PFSK-1 (cell line): ENCODE measurements around the gene LRCH3.

Experiments
- FOXP2 ChIP-seq: optimal IDR thresholded peaks from 2 replicates; pipeline ENCODE3; 2011; ENCODE audit warnings: borderline replicate concordance, control low read depth, inconsistent platforms; ENCODE audit not compliant: insufficient read depth; ENCODE audit errors: extremely low read length, extremely low read depth
- POLR2AphosphoS5 ChIP-seq: IDR thresholded peaks from 2 replicates; pipeline ENCODE4 v1.6.1; 2012; ENCODE audit warnings: low read depth, mild to moderate bottlenecking, control low read depth, low read length, moderate library complexity
- REST ChIP-seq, 2 experiments: IDR thresholded peaks; 2 replicates each; pipeline versions ENCODE4 v1.6.1 to v1.8.0; 2011 to 2012; ENCODE audit warnings: low read depth in 2 of 2, low read length in 2 of 2, control low read depth in 1 of 2, inconsistent platforms in 1 of 2, mild to moderate bottlenecking in 1 of 2, moderate library complexity in 1 of 2; ENCODE audit not compliant: insufficient read depth in 1 of 2
- SIN3A ChIP-seq: IDR thresholded peaks from 2 replicates; pipeline ENCODE4 v1.6.1; 2012; ENCODE audit warnings: mild to moderate bottlenecking, low read length, moderate library complexity, borderline replicate concordance; ENCODE audit not compliant: insufficient read depth
- TAF1 ChIP-seq: IDR thresholded peaks from 2 replicates; pipeline ENCODE4 v1.6.1; 2012; ENCODE audit warnings: low read length, control low read depth, borderline replicate concordance; ENCODE audit not compliant: insufficient read depth

The LRCH3 gene

GRCh38 chr3:197846491-197846890 lies 55.4 kb downstream of the LRCH3 start:
- no peak for TF ChIP-seq SIN3A
- TF ChIP-seq FOXP2 = no peak
- TF ChIP-seq REST (IDR thresholded peaks at IDR 0.05; ENCODE audit: insufficient read depth in 1 of 2, low read depth in 2 of 2, low read length in 2 of 2) = no peak
- no peak for TF ChIP-seq POLR2AphosphoS5
- no peak for TF ChIP-seq TAF1

GRCh38 chr3:197847866-197848401 lies 56.9 kb downstream of the LRCH3 start:
- TF ChIP-seq TAF1 (no peak), FOXP2 (no peak), REST (IDR thresholded peaks at IDR 0.05; ENCODE audit: insufficient read depth in 1 of 2, low read depth in 2 of 2, low read length in 2 of 2) (no peak), SIN3A (no peak), POLR2AphosphoS5 (no peak)

- TF ChIP-seq FOXP2 = no peak
- TF ChIP-seq TAF1 = no peak
- TF ChIP-seq REST (IDR thresholded peaks at IDR 0.05; ENCODE audit: insufficient read depth in 1 of 2, low read depth in 2 of 2, low read length in 2 of 2) = no peak
Measured at GRCh38 chr3:197854596-197855343, 63.7 kb downstream of the LRCH3 start.

GRCh38 chr3:197855571-197855970 lies 64.5 kb downstream of the LRCH3 start:
- TF ChIP-seq SIN3A = no peak
- no peak for TF ChIP-seq POLR2AphosphoS5
- no peak for TF ChIP-seq REST (IDR thresholded peaks at IDR 0.05; ENCODE audit: insufficient read depth in 1 of 2, low read depth in 2 of 2, low read length in 2 of 2)
- TF ChIP-seq FOXP2 = no peak
- TF ChIP-seq TAF1 = no peak

- TF ChIP-seq FOXP2 (no peak), SIN3A (no peak), POLR2AphosphoS5 (no peak), REST (IDR thresholded peaks at IDR 0.05; ENCODE audit: insufficient read depth in 1 of 2, low read depth in 2 of 2, low read length in 2 of 2) (no peak), TAF1 (no peak)
Measured at GRCh38 chr3:197856199-197856816, 65.3 kb downstream of the LRCH3 start.
